Measurements from ENCODE around the gene AHRR. TPM values are rescaled to one million over a fixed set of nuclear protein-coding genes. Genes with fewer than 3 reads are reported as not detected.
A peak's percentile ranks its signal among the peaks of the same experiment; 100 is the strongest.

AHRR gene
- total RNA-seq, 1 experiment from 2014 or later = 2.2 TPM

- Histone ChIP-seq H4K8ac (replicated peaks; ENCODE audit: insufficient read length, low read depth, low read length) (no peak within 1 kb of the TSS), H3K18ac (ENCODE audit: insufficient read length, low read depth, low read length) (no peak within 1 kb of the TSS), H3K27me3 (ENCODE audit: insufficient read depth, low read length) (no peaks in the 10 kb centered on the region), H3K4me2 (ENCODE audit: insufficient read depth, insufficient read length, low read length) (peak within 1 kb of the TSS; percentile 96), H3K79me1 (ENCODE audit: insufficient read depth, low read depth, low read length, poor library complexity, severe bottlenecking) (peaks cover 10% of the 10 kb centered on the region), H3K79me2 (ENCODE audit: insufficient read depth, low read length) (peaks cover 6% of the 10 kb centered on the region; the same call in 1 of the 2 replicates), H2BK120ac (ENCODE audit: low read depth, low read length, poor library complexity, severe bottlenecking) (no peak within 1 kb of the TSS), H4K5ac (ENCODE audit: insufficient read length, low read depth, low read length) (no peak within 1 kb of the TSS), H2AK5ac (ENCODE audit: insufficient read length, low read length) (no peak within 1 kb of the TSS), H2BK20ac (ENCODE audit: low read depth, low read length, poor library complexity, severe bottlenecking) (no peak within 1 kb of the TSS), H2BK12ac (ENCODE audit: insufficient read length, low read depth, low read length) (no peak within 1 kb of the TSS), H3K9me3 (ENCODE audit: control insufficient read depth, low read depth, low read length) (no peaks in the 10 kb centered on the region), H2BK5ac (ENCODE audit: insufficient read length, low read length) (no peak within 1 kb of the TSS), H3K23me2 (ENCODE audit: insufficient read length, low read depth, low read length, poor library complexity, severe bottlenecking) (peaks cover 12% of the 10 kb centered on the region), H3T11ph (ENCODE audit: low read length) (no peak within 1 kb of the TSS), H2AFZ (ENCODE audit: low read length) (no peak within 1 kb of the TSS), H4K91ac (ENCODE audit: insufficient read length, low read depth, low read length) (no peak within 1 kb of the TSS), H3K4ac (ENCODE audit: low read depth, low read length) (no peak within 1 kb of the TSS), H3K9ac (ENCODE audit: extremely low read depth, insufficient read length, low read length) (peak within 1 kb of the TSS; percentile 56), H3K4me1 (ENCODE audit: insufficient read depth, low read length) (no peaks in the 10 kb centered on the region), H3K23ac (ENCODE audit: insufficient read length, low read depth, low read length) (no peak within 1 kb of the TSS), H2BK15ac (ENCODE audit: low read depth, low read length) (no peak within 1 kb of the TSS), H3K27ac (ENCODE audit: insufficient read length, low read depth, low read length) (no peak within 1 kb of the TSS), H3K14ac (ENCODE audit: insufficient read depth, low read length) (peak within 1 kb of the TSS; percentile 24; the same call in 1 of the 2 replicates), H4K20me1 (ENCODE audit: control insufficient read depth, insufficient read depth, insufficient read length) (no peaks in the 10 kb centered on the region), H3K56ac (ENCODE audit: insufficient read length, low read depth, low read length) (no peak within 1 kb of the TSS)
- Mint-ChIP-seq H3K4me1 (peaks cover 8 to 10% of the 10 kb centered on the region in 2 experiments; a peak in 3 of 4 replicates), H3K27me3 (ENCODE audit: low read depth) (peaks cover 23% of the 10 kb centered on the region), H3K4me3 (peak within 1 kb of the TSS; percentile 94 to 98), H3K9me3 (0 out of 5 replicates have a peak, but pooled peaks cover 0 to 3% of the 10 kb centered on the region in 2 experiments), H3K27ac (peak within 1 kb of the TSS in 2 of 3 experiments; percentile 47 to 92; a peak in 3 of 7 replicates), H3K36me3 (ENCODE audit: insufficient read depth in 1 of 3, low read depth in 3 of 3) (peaks cover 8 to 15% (median 13%) of the 10 kb centered on the region in 3 experiments; a peak in 6 of 7 replicates)
- no CpG with 5 or more reads among the region's 73 CpGs for WGBS (ENCODE audit: extremely low coverage, insufficient read length, low lambda C conversion rate)
- DNase-seq = peak; percentile 70
- TF ChIP-seq CTCF (conservative IDR thresholded peaks at IDR 0.05) = no peak
These were observed 121.1 kb downstream of the AHRR start, which contains the start of gene EXOC3 for GRCh38 chr5:442335-443238. TSS of gene EXOC3 (plus strand) at chr5:443176. CDS start at chr5:446206, 3,030 bp downstream.
